KOPT-K1 (cell line): ENCODE measurements around the gene LDB2.

Experiments used
- H3K27ac ChIP-seq: fragments of 200-600 bp; sonication (generic); 2 replicates; pipeline ENCODE4 v1.5.1; 2016; ENCODE audit warnings: antibody characterized with exemption, mild to moderate bottlenecking, low read depth, low read length; ENCODE audit not compliant: poor library complexity, severe bottlenecking
- H3K36me3 ChIP-seq: fragments of 200-600 bp; sonication (generic); 2 replicates; pipeline ENCODE4 v1.5.1; 2017; ENCODE audit warnings: antibody characterized with exemption, mild to moderate bottlenecking, low read length, moderate library complexity; ENCODE audit not compliant: insufficient read depth
- H3K9me3 ChIP-seq: fragments of 200-600 bp; sonication (generic); 2 replicates; pipeline ENCODE4 v1.5.1; 2017; ENCODE audit warnings: antibody characterized with exemption, low read length, mild to moderate bottlenecking; ENCODE audit not compliant: insufficient read depth, poor library complexity, severe bottlenecking

Gene LDB2

GRCh38 chr4:16896881-16897750 lies 1.3 kb downstream of the LDB2 start:
- H3K9me3 ChIP-seq = no peaks in the 10 kb centered on the region
- H3K27ac ChIP-seq = no peak overlapping the region
- H3K36me3 ChIP-seq = no peaks in the 10 kb centered on the region

GRCh38 chr4:16894406-16894805 lies 4.0 kb downstream of the LDB2 start:
- Histone ChIP-seq H3K36me3 (no peaks in the 10 kb centered on the region), H3K9me3 (no peaks in the 10 kb centered on the region), H3K27ac (no peak overlapping the region)

- no peaks in the 10 kb centered on the region for H3K9me3 ChIP-seq
- no peaks in the 10 kb centered on the region for H3K36me3 ChIP-seq
- H3K27ac ChIP-seq = peak overlapping the region; percentile 59
Measured at GRCh38 chr4:16893141-16893651, 5.2 kb downstream of the LDB2 start.

- no peaks in the 10 kb centered on the region for H3K9me3 ChIP-seq
- H3K36me3 ChIP-seq = no peaks in the 10 kb centered on the region
- H3K27ac ChIP-seq = peak overlapping the region; percentile 43
Measured at GRCh38 chr4:16890651-16891050, 7.8 kb downstream of the LDB2 start.

- Histone ChIP-seq H3K27ac (peak overlapping the region; percentile 43), H3K9me3 (no peaks in the 10 kb centered on the region), H3K36me3 (no peaks in the 10 kb centered on the region)
Measured at GRCh38 chr4:16889945-16890344, 8.5 kb downstream of the LDB2 start.

GRCh38 chr4:16887887-16888286 lies 10.6 kb downstream of the LDB2 start:
- Histone ChIP-seq H3K9me3 (no peaks in the 10 kb centered on the region), H3K36me3 (no peaks in the 10 kb centered on the region), H3K27ac (no peak overlapping the region)

GRCh38 chr4:16884673-16885460 lies 13.6 kb downstream of the LDB2 start:
- Histone ChIP-seq H3K9me3 (no peaks in the 10 kb centered on the region), H3K36me3 (no peaks in the 10 kb centered on the region), H3K27ac (no peak overlapping the region)

- Histone ChIP-seq H3K36me3 (no peaks in the 10 kb centered on the region), H3K27ac (no peak overlapping the region)
Measured at GRCh38 chr4:16883806-16884205, 14.6 kb downstream of the LDB2 start.

GRCh38 chr4:16881151-16881884 lies 17.1 kb downstream of the LDB2 start:
- no peaks in the 10 kb centered on the region for H3K36me3 ChIP-seq
- H3K9me3 ChIP-seq = no peaks in the 10 kb centered on the region
- no peak overlapping the region for H3K27ac ChIP-seq

More at GRCh38 chr4:16883806-16884205, 14.6 kb downstream of the LDB2 start:
- no peaks in the 10 kb centered on the region for H3K9me3 ChIP-seq

- Histone ChIP-seq H3K9me3 (no peaks in the 10 kb centered on the region), H3K27ac (no peak overlapping the region), H3K36me3 (no peaks in the 10 kb centered on the region)
Measured at GRCh38 chr4:16875487-16875886, 23.0 kb downstream of the LDB2 start.

- Histone ChIP-seq H3K9me3 (no peaks in the 10 kb centered on the region), H3K36me3 (no peaks in the 10 kb centered on the region), H3K27ac (no peak overlapping the region)
Measured at GRCh38 chr4:16869594-16870245, 28.7 kb downstream of the LDB2 start.

- no peaks in the 10 kb centered on the region for H3K36me3 ChIP-seq
- H3K9me3 ChIP-seq = no peaks in the 10 kb centered on the region
- H3K27ac ChIP-seq = no peak overlapping the region
Measured at GRCh38 chr4:16868674-16869073, 29.8 kb downstream of the LDB2 start.

GRCh38 chr4:16867827-16868226 lies 30.6 kb downstream of the LDB2 start:
- H3K27ac ChIP-seq = no peak overlapping the region

GRCh38 chr4:16866974-16867373 lies 31.5 kb downstream of the LDB2 start:
- no peak overlapping the region for H3K27ac ChIP-seq
- H3K36me3 ChIP-seq = no peaks in the 10 kb centered on the region

More at GRCh38 chr4:16867827-16868226, 30.6 kb downstream of the LDB2 start:
- Histone ChIP-seq H3K9me3 (no peaks in the 10 kb centered on the region), H3K36me3 (no peaks in the 10 kb centered on the region)

More at GRCh38 chr4:16866974-16867373, 31.5 kb downstream of the LDB2 start:
- H3K9me3 ChIP-seq = no peaks in the 10 kb centered on the region
